HG03139 (cell line): ENCODE results near the gene TAF8.

Source experiments
- ATAC-seq: cut with Tn5 transposase; IDR thresholded peaks from one replicate; pipeline ENCODE4 v1.9.1; 2021; ENCODE audit not compliant: unreplicated experiment

Gene TAF8

GRCh38 chr6:42049948-42050296 lies 402 bp upstream of the TAF8 start:
- ATAC-seq: no peak

- no peak for ATAC-seq
Observed at GRCh38 chr6:42051268-42051653, 937 bp downstream of the TAF8 start.

- ATAC-seq: no peak
Observed at GRCh38 chr6:42053601-42054000, 3.3 kb downstream of the TAF8 start.

GRCh38 chr6:42059743-42060142 lies 9.4 kb downstream of the TAF8 start:
- no peak for ATAC-seq

GRCh38 chr6:42066156-42066675 lies 15.9 kb downstream of the TAF8 start:
- ATAC-seq: no peak

GRCh38 chr6:42068173-42068572 lies 17.8 kb downstream of the TAF8 start:
- ATAC-seq: no peak

GRCh38 chr6:42068872-42069522 lies 18.7 kb downstream of the TAF8 start:
- no peak for ATAC-seq

GRCh38 chr6:42071881-42072583 lies 21.7 kb downstream of the TAF8 start:
- ATAC-seq: no peak

- ATAC-seq: no peak
Observed at GRCh38 chr6:42073287-42073686, 23.0 kb downstream of the TAF8 start.

GRCh38 chr6:42075159-42075838 lies 25.0 kb downstream of the TAF8 start:
- ATAC-seq: no peak

- no peak for ATAC-seq
Observed at GRCh38 chr6:42078386-42078785, 28.1 kb downstream of the TAF8 start.

- ATAC-seq: no peak
Observed at GRCh38 chr6:42079941-42080464, 29.7 kb downstream of the TAF8 start.

- ATAC-seq: no peak
Observed at GRCh38 chr6:42083530-42083929, 33.2 kb downstream of the TAF8 start.

GRCh38 chr6:42084889-42085288 lies 34.6 kb downstream of the TAF8 start:
- ATAC-seq: no peak

- no peak for ATAC-seq
Observed at GRCh38 chr6:42086046-42087035, 36.0 kb downstream of the TAF8 start.

GRCh38 chr6:42088101-42088591 lies 37.8 kb downstream of the TAF8 start:
- ATAC-seq: no peak

GRCh38 chr6:42090819-42091717 lies 40.7 kb downstream of the TAF8 start:
- no peak for ATAC-seq

- ATAC-seq: no peak
Observed at GRCh38 chr6:42091718-42092023, 41.3 kb downstream of the TAF8 start.

GRCh38 chr6:42093582-42094329 lies 43.4 kb downstream of the TAF8 start:
- no peak for ATAC-seq
